ENCODE measurements around the gene POLR2B.

Gene POLR2B

DNA sequence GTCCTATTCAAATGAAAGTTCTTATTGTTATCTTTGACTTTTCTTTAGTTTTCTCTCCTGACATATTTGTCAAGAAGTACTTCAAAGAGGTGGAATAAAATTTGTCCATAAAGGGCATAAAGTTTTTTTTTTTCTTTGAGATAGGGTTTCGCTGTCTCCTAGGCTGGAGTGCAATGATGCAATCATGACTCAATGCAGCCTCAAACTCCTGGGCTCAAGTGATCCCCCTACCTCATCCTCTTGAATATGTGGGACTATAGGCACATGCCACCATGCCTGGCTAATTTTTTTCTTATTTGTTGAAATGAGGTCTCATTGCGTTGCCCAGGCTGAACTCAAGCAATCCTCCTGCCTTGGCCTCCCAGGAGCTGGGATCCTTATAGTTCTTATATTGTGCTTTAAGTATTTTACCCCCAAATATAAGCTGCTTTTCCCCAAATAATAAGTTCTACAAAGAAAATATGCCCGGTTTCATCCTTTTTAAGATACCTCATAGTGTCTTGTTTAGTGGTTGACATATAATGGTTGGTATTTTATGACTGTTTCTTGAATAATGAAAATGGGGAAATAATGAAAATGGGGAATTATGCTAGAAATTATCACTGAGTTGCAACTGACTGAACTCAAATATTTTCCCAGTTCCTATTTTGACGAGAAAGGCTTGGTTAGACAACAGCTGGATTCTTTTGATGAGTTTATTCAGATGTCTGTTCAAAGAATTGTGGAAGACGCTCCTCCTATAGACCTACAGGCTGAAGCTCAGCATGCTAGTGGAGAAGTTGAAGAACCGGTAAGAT lies 11.6 kb downstream of the POLR2B start:
- no peak overlapping the region for H2BK120ac ChIP-seq (ENCODE audit: low read depth, low read length)
- H3K36me3 ChIP-seq (ENCODE audit: control insufficient read depth, insufficient read depth, low read length) = peaks cover 4% of the 10 kb centered on the region
- WGBS (ENCODE audit: extremely low coverage, insufficient coverage, low lambda C conversion rate) = no CpG with 5 or more reads among the region's 6 CpGs
- no peak overlapping the region for H4K8ac ChIP-seq (ENCODE audit: low read depth, low read length)
- no peak overlapping the region for H3K9ac ChIP-seq (ENCODE audit: low read length)
- H2BK5ac ChIP-seq (ENCODE audit: low read length) = no peak overlapping the region
- no peak overlapping the region for H4K5ac ChIP-seq (ENCODE audit: low read length)
- peak; percentile 48 for DNase-seq
- H3K4ac ChIP-seq (ENCODE audit: low read depth, low read length) = no peak overlapping the region
- H3K27ac ChIP-seq (ENCODE audit: low read depth, low read length) = no peak overlapping the region
- no peak overlapping the region for H3K4me2 ChIP-seq (ENCODE audit: low read length)
- no peak overlapping the region for H3K18ac ChIP-seq (ENCODE audit: low read length)
- H3K27me3 ChIP-seq (ENCODE audit: insufficient read depth, low read length, poor library complexity) = no peaks in the 10 kb centered on the region
- H3K56ac ChIP-seq (ENCODE audit: low read length) = no peak overlapping the region
- peaks cover 10% of the 10 kb centered on the region for H3K79me2 ChIP-seq (ENCODE audit: control insufficient read depth, insufficient read depth, low read length)
- H2AK5ac ChIP-seq (ENCODE audit: low read length) = no peak overlapping the region
- peaks cover 7% of the 10 kb centered on the region for H3K79me1 ChIP-seq (ENCODE audit: low read length)
- H3K4me1 ChIP-seq (ENCODE audit: control insufficient read depth, low read depth, low read length) = no peaks in the 10 kb centered on the region
- no peak overlapping the region for H3K4me3 ChIP-seq (ENCODE audit: low read length)
- no peak overlapping the region for H2BK15ac ChIP-seq (replicated peaks; ENCODE audit: low read depth)
- H3K23ac ChIP-seq (ENCODE audit: low read length) = no peak overlapping the region

DNA sequence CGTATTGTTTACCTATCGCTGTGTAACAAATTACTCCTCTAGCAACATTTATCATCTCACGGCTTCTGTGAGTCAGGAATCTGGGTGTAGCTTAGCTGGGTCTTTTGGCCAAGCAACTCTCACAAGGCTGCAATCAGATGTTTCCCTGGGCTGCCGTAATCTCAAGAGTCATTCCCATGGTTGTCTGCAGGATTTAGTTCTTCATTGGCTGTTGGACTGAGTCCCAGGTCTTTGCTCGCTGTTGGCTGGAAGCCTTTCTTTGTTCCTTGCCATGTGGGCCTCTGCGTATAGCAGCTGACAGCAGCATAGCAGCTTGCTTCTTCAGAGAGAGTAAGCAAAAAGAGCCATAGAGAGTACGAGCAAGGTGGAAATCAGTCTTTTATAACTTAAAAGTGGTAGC lies 16.8 kb downstream of the POLR2B start:
- H2BK15ac ChIP-seq (replicated peaks; ENCODE audit: low read depth) = no peak overlapping the region
- H2BK5ac ChIP-seq (ENCODE audit: low read length) = no peak overlapping the region
- H3K27ac ChIP-seq (ENCODE audit: low read depth, low read length) = no peak overlapping the region
- H3K4me2 ChIP-seq (ENCODE audit: low read length) = no peak overlapping the region
- H3K79me1 ChIP-seq (ENCODE audit: low read length) = peaks cover 5% of the 10 kb centered on the region
- no peak overlapping the region for H3K56ac ChIP-seq (ENCODE audit: low read length)
- no peak overlapping the region for H2AK5ac ChIP-seq (ENCODE audit: low read length)
- no peak overlapping the region for H3K9ac ChIP-seq (ENCODE audit: low read length)
- peaks cover 10% of the 10 kb centered on the region for H3K36me3 ChIP-seq (ENCODE audit: control insufficient read depth, insufficient read depth, low read length)
- H3K79me2 ChIP-seq (ENCODE audit: control insufficient read depth, insufficient read depth, low read length) = no peaks in the 10 kb centered on the region
- H4K5ac ChIP-seq (ENCODE audit: low read length) = no peak overlapping the region
- no peak overlapping the region for H3K23ac ChIP-seq (ENCODE audit: low read length)
- no CpG with 5 or more reads among the region's 7 CpGs for WGBS (ENCODE audit: extremely low coverage, insufficient coverage, low lambda C conversion rate)
- no peak overlapping the region for H3K4ac ChIP-seq (ENCODE audit: low read depth, low read length)
- H3K18ac ChIP-seq (ENCODE audit: low read length) = no peak overlapping the region
- no peak overlapping the region for H2BK120ac ChIP-seq (ENCODE audit: low read depth, low read length)
- H3K4me3 ChIP-seq (ENCODE audit: low read length) = no peak overlapping the region
- H4K8ac ChIP-seq (ENCODE audit: low read depth, low read length) = no peak overlapping the region
- no peak for DNase-seq
- no peaks in the 10 kb centered on the region for H3K4me1 ChIP-seq (ENCODE audit: control insufficient read depth, low read depth, low read length)
- H3K27me3 ChIP-seq (ENCODE audit: insufficient read depth, low read length, poor library complexity) = no peaks in the 10 kb centered on the region

DNA sequence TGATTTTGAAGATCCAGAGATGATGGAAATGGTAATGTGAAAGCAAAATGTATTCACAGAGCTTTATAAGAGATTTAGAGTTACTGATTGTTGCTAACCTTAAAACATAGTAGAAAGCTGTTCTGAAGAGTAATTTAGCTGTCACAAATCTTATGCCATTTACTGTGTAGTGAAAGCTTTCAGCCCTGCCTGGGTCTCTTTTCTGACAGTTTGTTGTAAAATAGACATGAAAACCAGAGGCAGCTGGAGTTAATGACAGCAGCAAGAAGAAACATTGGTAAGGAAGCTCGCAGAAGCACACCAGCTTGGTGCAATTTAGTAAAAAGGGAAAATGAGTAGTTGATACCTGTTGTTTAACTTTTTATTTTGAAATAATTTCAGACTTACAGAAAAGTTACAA lies 21.1 kb downstream of the POLR2B start:
- no peak overlapping the region for H3K4ac ChIP-seq (ENCODE audit: low read depth, low read length)
- no CpG with 5 or more reads among the region's 1 CpG for WGBS (ENCODE audit: extremely low coverage, insufficient coverage, low lambda C conversion rate)

DNA sequence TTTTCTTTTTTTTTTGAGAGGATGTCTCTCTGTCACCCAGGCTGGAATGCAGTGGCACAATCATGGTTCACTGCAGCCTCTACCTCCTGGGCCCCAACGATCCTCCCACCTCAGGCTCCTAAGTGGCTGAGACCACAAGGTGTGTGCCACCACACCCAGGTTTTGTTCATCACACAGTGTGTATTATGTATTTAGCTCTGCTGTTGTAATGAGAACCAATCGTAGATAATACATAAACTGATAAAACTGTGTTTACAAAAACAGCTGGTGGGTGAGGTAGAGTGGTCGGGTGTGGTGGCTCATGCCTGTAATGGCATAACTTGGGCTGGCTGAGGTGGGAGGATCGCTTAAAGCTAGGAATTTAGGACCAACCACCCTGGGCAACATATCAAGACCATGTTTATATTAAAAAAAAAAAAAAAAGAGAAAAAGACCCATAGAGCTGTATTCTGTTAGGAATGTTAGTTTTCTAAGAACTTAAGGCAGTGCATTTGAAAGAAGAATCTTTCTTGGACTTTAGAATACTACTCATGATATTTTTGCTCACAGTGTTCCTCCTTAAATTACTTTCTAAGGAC lies 34.9 kb downstream of the POLR2B start:
- Histone ChIP-seq H2BK5ac (ENCODE audit: low read length) (no peak overlapping the region), H3K79me1 (ENCODE audit: low read length) (peaks cover 3% of the 10 kb centered on the region), H3K27me3 (ENCODE audit: insufficient read depth, low read length, poor library complexity) (no peaks in the 10 kb centered on the region), H3K18ac (ENCODE audit: low read length) (no peak overlapping the region), H3K23ac (ENCODE audit: low read length) (no peak overlapping the region), H3K4me1 (ENCODE audit: control insufficient read depth, low read depth, low read length) (no peaks in the 10 kb centered on the region), H3K4ac (ENCODE audit: low read depth, low read length) (no peak overlapping the region), H3K4me3 (ENCODE audit: low read length) (no peak overlapping the region), H4K5ac (ENCODE audit: low read length) (no peak overlapping the region), H3K79me2 (ENCODE audit: control insufficient read depth, insufficient read depth, low read length) (no peaks in the 10 kb centered on the region), H2BK120ac (ENCODE audit: low read depth, low read length) (no peak overlapping the region), H2AK5ac (ENCODE audit: low read length) (no peak overlapping the region), H3K56ac (ENCODE audit: low read length) (no peak overlapping the region), H3K27ac (ENCODE audit: low read depth, low read length) (no peak overlapping the region), H4K8ac (ENCODE audit: low read depth, low read length) (no peak overlapping the region), H3K9ac (ENCODE audit: low read length) (no peak overlapping the region), H3K36me3 (ENCODE audit: control insufficient read depth, insufficient read depth, low read length) (peaks cover 12% of the 10 kb centered on the region), H3K4me2 (ENCODE audit: low read length) (no peak overlapping the region), H2BK15ac (replicated peaks; ENCODE audit: low read depth) (no peak overlapping the region)
- DNase-seq = no peak
- no CpG with 5 or more reads among the region's 4 CpGs for WGBS (ENCODE audit: extremely low coverage, insufficient coverage, low lambda C conversion rate)

More for the DNA sequence above, 21.1 kb downstream of the POLR2B start:
- H3K4me1 ChIP-seq (ENCODE audit: control insufficient read depth, low read depth, low read length) = no peaks in the 10 kb centered on the region
- no peak overlapping the region for H4K8ac ChIP-seq (ENCODE audit: low read depth, low read length)
- no peak overlapping the region for H3K4me2 ChIP-seq (ENCODE audit: low read length)
- no peak overlapping the region for H2AK5ac ChIP-seq (ENCODE audit: low read length)
- H3K18ac ChIP-seq (ENCODE audit: low read length) = no peak overlapping the region
- no peak overlapping the region for H3K4me3 ChIP-seq (ENCODE audit: low read length)
- H3K27ac ChIP-seq (ENCODE audit: low read depth, low read length) = no peak overlapping the region
- H3K79me1 ChIP-seq (ENCODE audit: low read length) = peaks cover 4% of the 10 kb centered on the region
- no peaks in the 10 kb centered on the region for H3K79me2 ChIP-seq (ENCODE audit: control insufficient read depth, insufficient read depth, low read length)
- no peak overlapping the region for H3K9ac ChIP-seq (ENCODE audit: low read length)
- no peak overlapping the region for H2BK5ac ChIP-seq (ENCODE audit: low read length)
- no peak overlapping the region for H3K23ac ChIP-seq (ENCODE audit: low read length)
- no peak overlapping the region for H3K56ac ChIP-seq (ENCODE audit: low read length)
- H3K27me3 ChIP-seq (ENCODE audit: insufficient read depth, low read length, poor library complexity) = no peaks in the 10 kb centered on the region
- no peak for DNase-seq
- H4K5ac ChIP-seq (ENCODE audit: low read length) = no peak overlapping the region
- peaks cover 10% of the 10 kb centered on the region for H3K36me3 ChIP-seq (ENCODE audit: control insufficient read depth, insufficient read depth, low read length)
- H2BK120ac ChIP-seq (ENCODE audit: low read depth, low read length) = no peak overlapping the region
- H2BK15ac ChIP-seq (replicated peaks; ENCODE audit: low read depth) = no peak overlapping the region

DNA sequence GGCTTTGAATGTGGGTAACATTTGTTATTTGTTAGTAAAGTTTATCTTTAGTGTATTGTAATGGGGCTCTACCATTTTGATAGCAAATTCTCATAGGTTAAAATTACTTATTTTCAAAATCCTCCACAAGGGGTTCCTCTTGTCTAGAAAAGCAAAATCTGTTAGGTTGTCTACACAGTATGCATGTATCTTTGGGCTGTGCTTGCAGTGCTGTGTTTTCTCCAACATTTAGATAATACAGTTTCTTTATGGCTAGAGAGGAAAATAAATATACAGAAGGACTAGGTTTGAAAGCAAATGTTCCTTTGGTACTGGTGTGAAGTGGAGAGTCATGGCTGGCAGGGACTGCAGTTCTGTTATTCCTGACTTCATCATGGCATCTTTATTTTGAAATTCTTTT lies 40.3 kb downstream of the POLR2B start:
- H3K4me1 ChIP-seq (ENCODE audit: control insufficient read depth, low read depth, low read length) = no peaks in the 10 kb centered on the region
- H3K56ac ChIP-seq (ENCODE audit: low read length) = no peak overlapping the region
- no peaks in the 10 kb centered on the region for H3K79me2 ChIP-seq (ENCODE audit: control insufficient read depth, insufficient read depth, low read length)
- H3K18ac ChIP-seq (ENCODE audit: low read length) = no peak overlapping the region
- no peak overlapping the region for H3K9ac ChIP-seq (ENCODE audit: low read length)
- DNase-seq = no peak
- no peaks in the 10 kb centered on the region for H3K27me3 ChIP-seq (ENCODE audit: insufficient read depth, low read length, poor library complexity)
- H2BK5ac ChIP-seq (ENCODE audit: low read length) = no peak overlapping the region
- H2AK5ac ChIP-seq (ENCODE audit: low read length) = no peak overlapping the region
- H3K27ac ChIP-seq (ENCODE audit: low read depth, low read length) = no peak overlapping the region
- H4K8ac ChIP-seq (ENCODE audit: low read depth, low read length) = no peak overlapping the region
- no peak overlapping the region for H3K4me3 ChIP-seq (ENCODE audit: low read length)
- H4K5ac ChIP-seq (ENCODE audit: low read length) = no peak overlapping the region
- no peaks in the 10 kb centered on the region for H3K79me1 ChIP-seq (ENCODE audit: low read length)
- H2BK15ac ChIP-seq (replicated peaks; ENCODE audit: low read depth) = no peak overlapping the region
- H3K36me3 ChIP-seq (ENCODE audit: control insufficient read depth, insufficient read depth, low read length) = peaks cover 21% of the 10 kb centered on the region
- H2BK120ac ChIP-seq (ENCODE audit: low read depth, low read length) = no peak overlapping the region
- H3K4me2 ChIP-seq (ENCODE audit: low read length) = no peak overlapping the region
- no peak overlapping the region for H3K4ac ChIP-seq (ENCODE audit: low read depth, low read length)
- no peak overlapping the region for H3K23ac ChIP-seq (ENCODE audit: low read length)

Measured in mesendoderm (in vitro differentiated cells).